MM.1S (cell line): ENCODE measurements around the gene OR2J1.

Experiments
- DNase-seq: peaks from one replicate; pipeline ENCODE4 v3.0.0-alpha.2; 2015
- H2AFZ ChIP-seq: fragments of 300-600 bp; sonication (generic); 2 replicates; pipeline ENCODE4 v1.6.0; 2016; ENCODE audit warnings: antibody characterized with exemption, low read length
- H3F3A ChIP-seq: fragments of 300-600 bp; sonication (generic); 2 replicates; pipeline ENCODE4 v1.6.1; 2016; ENCODE audit warnings: mild to moderate bottlenecking, antibody characterized with exemption, low read length, moderate library complexity, mixed read lengths; ENCODE audit not compliant: insufficient read depth
- H3K27ac ChIP-seq: fragments of 300-600 bp; sonication (generic); 2 replicates; pipeline ENCODE4 v1.5.1; 2016; ENCODE audit warnings: mild to moderate bottlenecking, low read length
- H3K27me3 ChIP-seq: fragments of 300-600 bp; sonication (generic); replicated peaks from 2 replicates; pipeline ENCODE4 v1.6.0; 2016; ENCODE audit warnings: low read length; ENCODE audit not compliant: insufficient read depth
- H3K36me3 ChIP-seq: fragments of 300-600 bp; sonication (generic); replicated peaks from 2 replicates; pipeline ENCODE4 v1.6.1; 2016; ENCODE audit warnings: mild to moderate bottlenecking, low read length, mixed read lengths; ENCODE audit not compliant: insufficient read depth
- H3K4me1 ChIP-seq: fragments of 300-600 bp; sonication (generic); 2 replicates; pipeline ENCODE4 v1.6.1; 2016; ENCODE audit warnings: low read length, mixed read lengths
- H3K4me2 ChIP-seq: fragments of 300-600 bp; sonication (generic); 2 replicates; pipeline ENCODE4 v1.6.0; 2016; ENCODE audit warnings: low read depth, low read length
- H3K4me3 ChIP-seq: fragments of 300-600 bp; sonication (generic); 2 replicates; pipeline ENCODE4 v1.5.1; 2016; ENCODE audit warnings: low read length, mixed read lengths
- H3K79me2 ChIP-seq: fragments of 300-600 bp; sonication (generic); 2 replicates; pipeline ENCODE4 v1.6.1; 2016; ENCODE audit warnings: mixed run types, low read length, mixed read lengths
- H3K9ac ChIP-seq: fragments of 300-600 bp; sonication (generic); 2 replicates; pipeline ENCODE4 v1.6.1; 2016; ENCODE audit warnings: low read length, mixed read lengths
- H3K9me2 ChIP-seq: fragments of 300-600 bp; sonication (generic); replicated peaks from 2 replicates; pipeline ENCODE4 v1.6.1; 2016; ENCODE audit warnings: mild to moderate bottlenecking, low read length, mixed read lengths; ENCODE audit not compliant: insufficient read depth
- H3K9me3 ChIP-seq: fragments of 300-600 bp; sonication (generic); replicated peaks from 2 replicates; pipeline ENCODE4 v1.6.1; 2016; ENCODE audit warnings: mild to moderate bottlenecking, low read length, mixed read lengths; ENCODE audit not compliant: insufficient read depth
- H4K20me1 ChIP-seq: fragments of 300-600 bp; sonication (generic); 2 replicates; pipeline ENCODE4 v1.6.1; 2016; ENCODE audit warnings: mild to moderate bottlenecking, low read length, moderate library complexity, mixed read lengths; ENCODE audit not compliant: insufficient read depth
- CTCF ChIP-seq: fragments of 300-600 bp; sonication (generic); IDR thresholded peaks from 2 replicates; pipeline ENCODE4 v1.5.1; 2016; ENCODE audit warnings: antibody characterized with exemption, low read length, mixed read lengths
- EZH2 ChIP-seq: fragments of 300-600 bp; sonication (generic); optimal IDR thresholded peaks from 2 replicates; pipeline ENCODE3; 2017; ENCODE audit warnings: low read depth, mild to moderate bottlenecking, antibody characterized with exemption, low read length, mixed read lengths
- EZH2phosphoT487 ChIP-seq: fragments of 300-600 bp; sonication (generic); IDR thresholded peaks from 2 replicates; pipeline ENCODE4 v1.6.1; 2018; ENCODE audit warnings: antibody characterized with exemption, low read length

OR2J1 gene

GRCh38 chr6:29079203-29079602, 20.1 kb upstream of the OR2J1 start:
- Histone ChIP-seq H3K9ac (no peak overlapping the region), H3F3A (no peaks in the 10 kb centered on the region)
- TF ChIP-seq CTCF (no peak), EZH2 (no peak), EZH2phosphoT487 (no peak)

GRCh38 chr6:29081312-29081711, 18.0 kb upstream of the OR2J1 start:
- TF ChIP-seq CTCF (no peak), EZH2phosphoT487 (no peak), EZH2 (no peak)
- Histone ChIP-seq H3K27me3 (no peaks in the 10 kb centered on the region), H4K20me1 (no peaks in the 10 kb centered on the region), H3K9ac (no peak overlapping the region), H3F3A (no peaks in the 10 kb centered on the region), H3K4me3 (no peak overlapping the region), H3K4me1 (no peaks in the 10 kb centered on the region), H3K9me2 (no peaks in the 10 kb centered on the region), H3K9me3 (no peaks in the 10 kb centered on the region), H2AFZ (no peak overlapping the region), H3K4me2 (no peak overlapping the region), H3K36me3 (no peaks in the 10 kb centered on the region), H3K27ac (no peak overlapping the region), H3K79me2 (no peaks in the 10 kb centered on the region)
- no peak for DNase-seq

More at GRCh38 chr6:29079203-29079602, 20.1 kb upstream of the OR2J1 start:
- no peak for DNase-seq
- H2AFZ ChIP-seq = no peak overlapping the region
- H3K9me3 ChIP-seq = no peaks in the 10 kb centered on the region
- no peaks in the 10 kb centered on the region for H3K79me2 ChIP-seq
- H3K9me2 ChIP-seq = no peaks in the 10 kb centered on the region
- no peaks in the 10 kb centered on the region for H4K20me1 ChIP-seq
- H3K36me3 ChIP-seq = no peaks in the 10 kb centered on the region
- H3K4me3 ChIP-seq = no peak overlapping the region
- no peaks in the 10 kb centered on the region for H3K4me1 ChIP-seq
- no peak overlapping the region for H3K27ac ChIP-seq
- no peaks in the 10 kb centered on the region for H3K27me3 ChIP-seq
- no peak overlapping the region for H3K4me2 ChIP-seq

GRCh38 chr6:29082457-29082856, 16.8 kb upstream of the OR2J1 start:
- Histone ChIP-seq H3K27ac (no peak overlapping the region), H3K4me1 (no peaks in the 10 kb centered on the region), H3K9ac (no peak overlapping the region), H3K4me2 (no peak overlapping the region), H2AFZ (no peak overlapping the region), H3K36me3 (no peaks in the 10 kb centered on the region), H3K27me3 (no peaks in the 10 kb centered on the region), H3F3A (no peaks in the 10 kb centered on the region), H3K4me3 (no peak overlapping the region), H3K9me2 (no peaks in the 10 kb centered on the region), H4K20me1 (no peaks in the 10 kb centered on the region), H3K9me3 (no peaks in the 10 kb centered on the region), H3K79me2 (no peaks in the 10 kb centered on the region)
- no peak for TF ChIP-seq EZH2phosphoT487
- no peak for TF ChIP-seq CTCF
- no peak for TF ChIP-seq EZH2
- DNase-seq = no peak
